ENCODE data around the gene TBATA. TPM values are rescaled to one million over a fixed set of nuclear protein-coding genes. Genes with fewer than 3 reads are reported as not detected.

TBATA gene
- total RNA-seq, 1 donor = not detected

GRCh38 chr10:70780772-70781171 lies 4.4 kb downstream of the TBATA start:
- no peak for TF ChIP-seq CTCF (IDR thresholded peaks at IDR 0.05; ENCODE audit: insufficient read depth, low read depth, low read length)
- no peak overlapping the region for H3K4me3 ChIP-seq (ENCODE audit: low read depth, low read length)
- DNase-seq (ENCODE audit: low read depth) = no peak

- H3K4me3 ChIP-seq (ENCODE audit: low read depth, low read length) = no peak overlapping the region
- TF ChIP-seq CTCF (IDR thresholded peaks at IDR 0.05; ENCODE audit: insufficient read depth, low read depth, low read length) = no peak
- DNase-seq (ENCODE audit: low read depth) = no peak
These were observed 4.8 kb downstream of the TBATA start for GRCh38 chr10:70780370-70780760.

GRCh38 chr10:70779511-70780369 lies 5.4 kb downstream of the TBATA start:
- peak; percentile 10 for DNase-seq (ENCODE audit: low read depth)
- TF ChIP-seq CTCF (IDR thresholded peaks at IDR 0.05; ENCODE audit: insufficient read depth, low read depth, low read length) = no peak
- H3K4me3 ChIP-seq (ENCODE audit: low read depth, low read length) = no peak overlapping the region

- no peak overlapping the region for H3K4me3 ChIP-seq (ENCODE audit: low read depth, low read length)
- TF ChIP-seq CTCF (IDR thresholded peaks at IDR 0.05; ENCODE audit: insufficient read depth, low read depth, low read length) = no peak
- no peak for DNase-seq (ENCODE audit: low read depth)
These were observed 6.1 kb downstream of the TBATA start for GRCh38 chr10:70779088-70779487.

- no peak for TF ChIP-seq CTCF (IDR thresholded peaks at IDR 0.05; ENCODE audit: insufficient read depth, low read depth, low read length)
- no peak for DNase-seq (ENCODE audit: low read depth)
- H3K4me3 ChIP-seq (ENCODE audit: low read depth, low read length) = no peak overlapping the region
These were observed 6.8 kb downstream of the TBATA start for GRCh38 chr10:70778267-70778924.

GRCh38 chr10:70777063-70777875 lies 7.9 kb downstream of the TBATA start:
- no peak overlapping the region for H3K4me3 ChIP-seq (ENCODE audit: low read depth, low read length)
- DNase-seq (ENCODE audit: low read depth) = no peak
- TF ChIP-seq CTCF (IDR thresholded peaks at IDR 0.05; ENCODE audit: insufficient read depth, low read depth, low read length) = no peak

Data from fibroblast of villous mesenchyme (primary cell).